Stimulated activated CD4-positive, alpha-beta T cell treated with anti-CD3 and anti-CD28 coated beads, Interleukin-12 subunit alpha, Interleukin-12 subunit beta, amount 100 ng/mL, for 4 hours (primary cell): ENCODE measurements around the gene COL27A1.

Experiments used
- DNase-seq: peaks from one replicate; pipeline ENCODE4 v3.0.0-alpha.2; 2020

COL27A1 gene

GRCh38 chr9:114229295-114229694, 74.0 kb downstream of the COL27A1 start:
- no peak for DNase-seq

GRCh38 chr9:114230068-114230467, 74.7 kb downstream of the COL27A1 start:
- DNase-seq: no peak

- no peak for DNase-seq
Measured at GRCh38 chr9:114231273-114231672, 75.9 kb downstream of the COL27A1 start.

GRCh38 chr9:114231719-114232449, 76.5 kb downstream of the COL27A1 start:
- DNase-seq: no peak

GRCh38 chr9:114233491-114234185, 78.3 kb downstream of the COL27A1 start:
- no peak for DNase-seq

- DNase-seq: no peak
Measured at GRCh38 chr9:114235033-114235661, 79.8 kb downstream of the COL27A1 start.

GRCh38 chr9:114236391-114237138, 81.2 kb downstream of the COL27A1 start:
- no peak for DNase-seq

GRCh38 chr9:114237247-114237646, 81.9 kb downstream of the COL27A1 start:
- no peak for DNase-seq

GRCh38 chr9:114237781-114238180, 82.4 kb downstream of the COL27A1 start:
- DNase-seq: no peak

GRCh38 chr9:114238472-114238871, 83.1 kb downstream of the COL27A1 start:
- no peak for DNase-seq

- DNase-seq: no peak
Measured at GRCh38 chr9:114238891-114239875, 83.8 kb downstream of the COL27A1 start.

- no peak for DNase-seq
Measured at GRCh38 chr9:114240216-114240615, 84.9 kb downstream of the COL27A1 start.

- DNase-seq: no peak
Measured at GRCh38 chr9:114240647-114241558, 85.6 kb downstream of the COL27A1 start.

- no peak for DNase-seq
Measured at GRCh38 chr9:114242837-114243236, 87.5 kb downstream of the COL27A1 start.

- DNase-seq: no peak
Measured at GRCh38 chr9:114243240-114243639, 87.9 kb downstream of the COL27A1 start.

GRCh38 chr9:114244570-114244969, 89.2 kb downstream of the COL27A1 start:
- DNase-seq: no peak

GRCh38 chr9:114246558-114246957, 91.2 kb downstream of the COL27A1 start:
- no peak for DNase-seq

GRCh38 chr9:114247077-114247476, 91.7 kb downstream of the COL27A1 start:
- no peak for DNase-seq

- DNase-seq: no peak
Measured at GRCh38 chr9:114247491-114247890, 92.2 kb downstream of the COL27A1 start.

GRCh38 chr9:114248299-114248707, 93.0 kb downstream of the COL27A1 start:
- no peak for DNase-seq
